HG03354 (cell line): ENCODE results near the gene TRAF3IP3.

Source experiments
- ATAC-seq: cut with Tn5 transposase; IDR thresholded peaks from one replicate; pipeline ENCODE4 v1.9.1; 2021; ENCODE audit warnings: mild to moderate bottlenecking; ENCODE audit not compliant: unreplicated experiment, poor library complexity, severe bottlenecking

TRAF3IP3 gene, protein sequence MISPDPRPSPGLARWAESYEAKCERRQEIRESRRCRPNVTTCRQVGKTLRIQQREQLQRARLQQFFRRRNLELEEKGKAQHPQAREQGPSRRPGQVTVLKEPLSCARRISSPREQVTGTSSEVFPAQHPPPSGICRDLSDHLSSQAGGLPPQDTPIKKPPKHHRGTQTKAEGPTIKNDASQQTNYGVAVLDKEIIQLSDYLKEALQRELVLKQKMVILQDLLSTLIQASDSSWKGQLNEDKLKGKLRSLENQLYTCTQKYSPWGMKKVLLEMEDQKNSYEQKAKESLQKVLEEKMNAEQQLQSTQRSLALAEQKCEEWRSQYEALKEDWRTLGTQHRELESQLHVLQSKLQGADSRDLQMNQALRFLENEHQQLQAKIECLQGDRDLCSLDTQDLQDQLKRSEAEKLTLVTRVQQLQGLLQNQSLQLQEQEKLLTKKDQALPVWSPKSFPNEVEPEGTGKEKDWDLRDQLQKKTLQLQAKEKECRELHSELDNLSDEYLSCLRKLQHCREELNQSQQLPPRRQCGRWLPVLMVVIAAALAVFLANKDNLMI

DNA sequence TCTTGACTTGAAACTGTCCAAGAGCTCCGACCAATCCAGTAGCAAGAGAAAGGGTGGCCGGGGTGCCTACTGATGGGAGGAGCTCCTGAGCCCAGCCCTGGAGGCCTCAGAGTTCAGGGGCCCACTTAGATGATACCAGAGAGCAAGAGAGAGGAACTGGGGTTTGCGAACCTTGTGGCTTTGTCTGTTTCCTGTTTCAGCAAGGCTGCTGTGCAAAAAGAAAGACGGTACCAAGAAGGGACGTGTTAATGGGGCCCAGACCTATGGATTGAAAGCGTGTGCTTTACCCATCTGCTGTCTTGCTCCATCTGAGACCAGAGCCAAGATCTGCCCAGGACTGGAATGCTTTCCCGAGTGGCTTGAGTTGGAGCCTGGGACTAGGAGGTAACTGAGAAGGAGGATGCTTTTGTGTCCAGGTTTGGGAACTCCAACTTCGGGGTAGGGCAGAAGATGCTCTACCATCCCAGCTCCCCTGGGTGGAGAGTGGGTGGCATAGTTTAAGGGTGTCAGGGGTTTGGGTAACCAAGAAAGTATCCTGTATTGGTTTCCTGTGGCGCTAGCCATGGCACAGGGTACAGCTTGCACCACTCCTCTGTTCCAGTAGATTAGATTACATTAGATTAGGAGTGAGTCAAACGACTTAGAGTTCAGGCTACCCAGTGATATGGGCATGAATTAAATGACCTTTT is at the start of gene TRAF3IP3:
TSS of gene TRAF3IP3 (plus strand) at position 128 of the 689 bp plus-strand sequence. CDS start 3,987 bp downstream, outside the sequence.
- peak; percentile 87 for ATAC-seq

DNA sequence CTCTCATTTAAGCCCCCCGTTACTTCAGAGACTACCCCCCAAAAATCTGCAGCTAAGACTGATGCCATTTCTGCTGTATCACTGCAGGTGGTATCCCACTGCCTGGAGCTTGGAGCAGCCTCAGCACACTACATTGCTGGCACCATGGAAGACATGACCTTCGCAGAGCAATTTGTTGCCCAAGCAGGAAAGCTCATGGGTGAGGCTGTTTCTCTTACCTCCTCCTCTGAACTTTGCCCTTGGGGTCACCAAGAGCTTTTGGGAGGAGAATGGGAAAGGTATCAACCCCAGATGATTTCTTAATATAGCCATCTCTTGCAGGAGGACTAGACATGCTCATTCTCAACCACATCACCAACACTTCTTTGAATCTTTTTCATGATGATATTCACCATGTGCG is 49.2 kb upstream of the TRAF3IP3 start:
- no peak for ATAC-seq

DNA sequence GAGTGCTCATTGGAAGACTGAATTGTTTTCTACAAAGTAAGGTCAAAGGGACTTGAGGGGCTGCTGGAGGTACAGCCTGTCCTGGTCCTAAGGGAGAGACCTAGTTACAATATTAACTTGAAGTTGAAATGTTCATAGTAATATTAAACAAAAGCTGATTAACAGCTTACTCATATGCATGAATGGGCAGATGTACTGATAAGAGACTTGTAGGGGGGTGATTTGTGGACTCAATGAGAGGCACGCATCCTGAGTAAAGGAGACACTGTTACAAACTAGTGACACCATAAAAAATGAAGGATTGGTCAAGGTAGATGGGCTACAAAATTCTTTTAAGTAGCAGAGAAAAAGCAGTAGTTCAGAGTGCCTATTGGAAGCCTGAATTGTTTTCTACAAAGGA is 48.5 kb upstream of the TRAF3IP3 start:
- ATAC-seq, result no peak

DNA sequence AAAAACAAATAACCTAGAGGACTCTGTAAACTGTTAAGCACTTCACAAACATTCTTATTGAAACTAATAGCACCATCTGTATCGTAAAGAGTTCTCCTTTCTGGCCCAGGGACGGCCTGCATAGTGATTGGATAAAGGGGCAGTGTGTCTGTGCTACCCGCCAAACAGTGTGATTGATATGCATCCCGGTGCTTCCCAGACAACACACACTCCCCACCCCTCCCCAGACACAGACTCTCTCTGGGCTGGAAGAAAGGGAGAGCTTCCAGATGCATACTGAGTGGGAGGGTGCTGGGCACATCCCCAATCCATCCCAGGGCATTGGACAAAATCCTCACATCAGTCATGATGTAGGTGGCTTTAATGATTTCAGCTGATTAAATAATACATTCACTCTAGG is 47.6 kb upstream of the TRAF3IP3 start:
- ATAC-seq, result no peak

DNA sequence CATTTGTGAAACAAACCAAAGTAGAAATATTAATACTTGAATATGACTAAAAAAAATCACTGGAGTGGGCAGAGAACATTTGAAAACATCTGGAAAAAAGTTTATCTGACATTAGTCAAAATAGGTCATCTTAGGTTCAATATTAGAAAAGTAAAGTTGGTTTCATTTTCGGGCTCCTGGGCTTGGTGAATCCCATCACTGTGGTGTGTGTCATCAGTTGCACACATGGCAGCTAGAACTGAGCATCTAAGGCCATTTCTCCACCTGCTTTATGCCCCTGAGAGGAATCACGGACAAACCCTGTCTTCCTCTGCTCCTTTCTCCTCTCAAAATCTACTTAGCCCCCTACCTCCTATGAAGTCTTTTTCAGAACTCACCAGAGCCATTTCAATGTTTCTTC is 45.8 kb upstream of the TRAF3IP3 start:
- ATAC-seq, result no peak

DNA sequence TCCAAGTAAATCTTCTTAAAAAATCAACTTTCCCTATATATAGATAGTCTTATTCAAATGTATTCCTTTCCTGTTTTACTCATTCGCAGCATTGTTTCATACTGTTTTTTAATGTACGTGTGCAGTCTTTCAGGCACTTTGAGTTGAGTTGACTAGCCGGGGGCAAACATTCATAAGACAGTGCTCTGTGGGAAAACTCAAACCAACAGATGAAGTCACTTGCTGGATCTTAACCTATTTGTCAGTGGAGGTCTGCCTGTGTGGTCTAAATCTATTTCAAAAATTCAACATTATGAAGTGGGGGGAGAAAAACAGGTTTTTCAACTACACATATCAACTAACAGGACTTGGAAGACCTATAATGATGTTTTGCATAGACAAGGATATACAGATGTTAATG is 45.0 kb upstream of the TRAF3IP3 start:
- no peak for ATAC-seq

DNA sequence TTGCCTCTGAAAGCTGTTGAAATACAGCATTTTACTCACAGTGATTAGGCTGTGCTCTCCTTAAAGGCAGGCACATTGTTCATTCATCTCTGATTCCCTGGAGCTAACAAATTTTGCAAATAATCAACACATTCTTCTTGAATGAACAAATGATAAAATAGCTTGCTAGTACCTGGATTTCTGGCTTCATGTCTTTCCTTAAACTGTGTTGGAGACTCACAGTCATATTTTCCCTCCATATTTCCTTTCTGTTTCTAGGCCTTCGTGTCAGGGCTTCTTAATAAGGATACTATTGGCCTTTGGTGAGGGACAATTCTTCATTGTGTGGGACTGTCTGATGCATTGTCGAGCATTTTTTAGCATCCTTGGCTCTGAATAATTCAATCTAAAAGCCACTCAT is 41.5 kb upstream of the TRAF3IP3 start:
- ATAC-seq, result no peak

DNA sequence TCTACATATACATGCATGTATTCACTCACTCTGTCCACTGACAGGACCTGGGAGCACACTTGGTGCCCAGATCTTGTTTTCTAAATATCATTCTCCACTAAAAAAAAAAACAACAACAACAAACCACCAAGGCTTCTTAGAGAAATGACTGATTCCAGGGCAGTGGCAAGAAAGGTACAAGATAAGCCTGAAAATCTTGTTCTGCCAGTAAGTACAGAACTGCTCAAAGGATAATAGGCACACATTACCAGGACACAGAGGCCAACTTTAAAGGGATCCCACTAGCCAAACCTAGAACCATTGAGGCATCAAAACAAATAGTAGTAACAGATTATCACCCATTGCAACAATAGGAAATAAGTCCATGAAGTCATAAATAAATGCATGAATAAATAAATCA is 40.5 kb upstream of the TRAF3IP3 start:
- no peak for ATAC-seq

DNA sequence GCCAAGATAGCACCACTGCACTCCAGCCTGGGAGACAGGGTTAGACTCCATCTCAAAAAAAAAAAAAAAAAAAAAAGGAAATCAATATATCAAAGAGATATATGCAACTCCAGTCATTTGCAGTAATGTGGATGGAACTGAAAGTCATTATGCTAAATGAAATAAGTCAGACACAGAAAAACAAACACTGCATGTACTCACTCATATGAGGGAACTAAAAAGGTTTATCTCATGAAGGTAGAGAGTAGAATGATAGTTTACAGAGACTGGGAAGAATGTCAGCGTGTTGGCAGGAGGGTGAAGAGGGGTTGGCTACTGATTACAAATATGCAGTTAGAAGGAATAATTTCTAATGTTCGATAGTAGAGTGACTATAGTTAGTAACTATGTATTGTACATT is 38.0 kb upstream of the TRAF3IP3 start:
- no peak for ATAC-seq

DNA sequence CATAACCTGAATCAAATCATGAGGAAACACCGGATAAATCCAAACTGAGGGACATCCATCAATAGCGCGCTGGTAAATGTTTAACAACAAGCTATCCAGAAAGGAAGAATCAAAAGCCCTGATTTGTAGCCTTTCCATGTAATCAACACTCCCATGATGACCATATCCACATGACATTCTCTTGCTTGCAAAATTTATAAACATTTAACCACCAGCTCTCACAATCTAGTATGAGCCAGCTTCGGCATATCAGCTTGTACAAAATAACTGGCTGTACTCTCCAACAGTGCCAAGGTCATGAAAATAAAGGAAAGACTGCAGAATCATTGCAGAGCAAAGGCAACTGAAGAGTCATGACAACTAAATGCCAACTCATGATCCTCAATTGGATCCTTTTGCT is 35.5 kb upstream of the TRAF3IP3 start:
- no peak for ATAC-seq

DNA sequence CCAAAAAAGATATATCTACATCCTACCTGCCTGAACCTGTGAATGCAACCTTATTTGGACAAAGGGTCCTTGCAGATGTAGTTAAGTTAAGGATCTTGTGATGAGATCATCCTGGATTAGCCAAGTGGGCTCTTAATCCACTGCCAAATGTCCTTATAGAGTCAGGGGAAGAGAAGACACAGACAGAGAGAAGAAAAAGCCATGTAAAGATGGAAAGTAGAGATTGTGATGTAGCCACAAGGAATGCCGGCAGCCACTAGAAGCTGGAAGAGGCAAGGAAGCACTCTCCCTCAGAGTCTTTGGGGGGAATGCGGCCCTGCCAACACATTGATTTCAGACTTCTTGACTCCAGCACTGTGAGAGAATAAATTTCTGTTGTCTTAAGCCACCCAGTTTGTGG is 35.0 kb upstream of the TRAF3IP3 start:
- ATAC-seq, result no peak

DNA sequence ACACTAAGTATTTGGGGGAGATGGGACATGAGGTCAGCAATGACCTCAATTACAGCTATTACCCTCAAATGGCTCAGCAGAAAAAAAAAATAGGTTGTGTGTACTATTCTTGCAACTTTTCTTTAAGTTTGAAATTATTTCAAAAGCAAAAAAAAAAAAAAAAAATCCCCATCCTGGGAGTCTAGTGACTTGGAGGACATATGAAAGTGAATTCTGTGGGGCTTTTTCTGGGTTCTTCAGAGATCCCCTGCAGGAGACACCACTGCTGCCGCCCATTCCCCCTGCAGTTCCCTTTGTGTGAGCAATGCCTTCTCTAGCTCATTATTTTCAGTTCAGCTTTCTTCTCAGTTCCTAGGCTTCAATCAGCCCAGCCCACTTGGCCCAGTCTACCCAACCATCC is 34.5 kb upstream of the TRAF3IP3 start:
- ATAC-seq, result no peak

DNA sequence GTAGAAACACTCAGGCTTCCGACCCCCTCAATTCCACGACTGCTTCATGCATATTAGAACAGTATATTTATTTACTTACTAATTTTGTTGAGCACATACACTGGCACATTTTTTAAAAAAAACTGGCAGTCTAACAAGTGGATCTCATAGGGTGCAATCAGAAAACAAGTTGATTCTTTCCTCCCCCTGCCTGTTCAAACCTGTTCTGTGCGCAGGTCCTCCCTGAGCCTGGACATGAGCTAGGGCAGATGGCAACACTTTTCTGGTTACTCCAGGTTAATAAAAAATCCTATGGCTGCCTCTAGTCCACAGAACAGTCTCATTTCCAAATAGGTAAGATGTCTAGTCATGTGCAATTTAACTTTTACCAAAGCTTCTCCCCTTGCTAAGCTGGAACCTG is 32.6 kb upstream of the TRAF3IP3 start:
- ATAC-seq, result no peak

DNA sequence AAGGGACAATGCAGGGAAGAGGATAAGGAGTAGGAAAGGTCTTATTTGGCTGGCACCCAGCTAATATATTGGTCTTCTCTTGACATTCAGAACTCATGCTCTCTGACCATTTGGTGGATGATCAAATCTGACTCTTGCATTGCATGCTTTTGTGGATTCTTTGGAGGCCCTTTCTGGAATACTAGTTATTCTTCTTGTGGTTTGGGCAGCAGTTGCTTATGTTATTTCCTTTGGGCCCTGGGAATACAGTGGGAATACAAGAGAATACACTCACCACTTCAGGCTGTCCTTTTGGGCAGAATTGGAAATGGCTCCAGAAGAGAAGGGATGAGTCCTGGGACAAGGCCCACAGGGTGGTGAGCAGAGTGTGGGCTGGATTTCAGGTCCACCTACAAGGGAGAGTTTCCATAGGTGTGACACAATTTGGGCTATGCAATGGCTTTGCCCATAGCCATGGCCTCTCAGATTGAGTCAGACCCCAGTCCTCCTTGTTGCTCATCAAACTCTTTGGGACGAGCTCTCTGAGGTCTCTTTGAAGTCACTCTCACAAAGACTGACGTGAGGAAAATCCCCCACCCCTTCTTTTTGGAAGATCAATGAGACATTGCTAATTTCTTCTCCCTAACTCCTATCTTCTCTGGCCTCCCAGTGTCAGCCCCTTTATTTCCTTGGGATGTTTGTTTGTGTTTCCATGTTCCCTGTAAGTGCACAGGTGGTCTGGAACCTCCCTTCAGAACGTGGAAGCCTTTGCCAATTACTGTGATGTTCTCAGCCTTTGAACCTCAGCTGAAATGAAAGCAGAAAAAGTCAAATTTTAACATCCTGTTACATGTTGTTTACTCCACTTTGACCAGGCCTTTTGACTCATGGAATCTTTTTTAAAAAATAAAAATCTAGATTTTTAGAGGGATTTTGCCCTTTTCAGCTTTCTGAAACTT is 31.8 kb upstream of the TRAF3IP3 start:
- no peak for ATAC-seq

DNA sequence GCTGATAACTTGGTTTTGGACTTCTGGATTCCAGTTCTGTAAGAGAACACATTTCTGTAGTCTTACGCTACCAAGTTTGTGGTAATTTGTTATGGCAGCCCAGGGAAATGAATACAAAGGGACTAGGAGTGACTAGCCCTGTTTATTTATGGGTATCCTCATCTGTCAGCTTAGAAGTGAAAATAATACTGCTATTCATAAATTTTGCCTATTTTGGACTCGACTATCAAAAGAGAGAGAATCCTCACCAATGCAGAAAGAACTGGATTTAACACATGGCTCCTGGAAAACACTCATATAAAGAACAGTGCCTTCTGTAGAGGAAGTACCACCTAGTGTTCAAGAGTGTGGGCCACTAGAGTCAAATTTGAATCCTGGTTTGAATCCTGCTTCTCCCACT is 28.6 kb upstream of the TRAF3IP3 start:
- ATAC-seq, result no peak

DNA sequence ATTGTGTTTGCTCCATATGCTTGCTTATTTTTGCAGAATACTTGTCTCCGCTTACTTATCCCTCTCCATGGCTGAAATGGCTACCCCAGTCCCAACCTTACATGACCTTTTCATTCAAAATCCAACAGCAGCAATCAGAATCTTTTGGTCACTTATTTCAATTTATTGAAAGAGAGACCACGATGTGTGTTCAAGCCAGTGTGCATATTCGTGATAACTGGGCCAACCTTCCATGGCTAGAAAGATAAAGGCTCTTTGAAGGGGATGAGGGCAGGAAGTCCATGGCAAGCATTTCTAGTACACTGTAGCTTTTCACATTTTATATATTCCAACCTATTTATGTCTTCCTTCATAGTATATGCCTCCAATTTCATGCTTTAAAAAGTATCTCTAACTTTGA is 28.1 kb upstream of the TRAF3IP3 start:
- ATAC-seq, result no peak

DNA sequence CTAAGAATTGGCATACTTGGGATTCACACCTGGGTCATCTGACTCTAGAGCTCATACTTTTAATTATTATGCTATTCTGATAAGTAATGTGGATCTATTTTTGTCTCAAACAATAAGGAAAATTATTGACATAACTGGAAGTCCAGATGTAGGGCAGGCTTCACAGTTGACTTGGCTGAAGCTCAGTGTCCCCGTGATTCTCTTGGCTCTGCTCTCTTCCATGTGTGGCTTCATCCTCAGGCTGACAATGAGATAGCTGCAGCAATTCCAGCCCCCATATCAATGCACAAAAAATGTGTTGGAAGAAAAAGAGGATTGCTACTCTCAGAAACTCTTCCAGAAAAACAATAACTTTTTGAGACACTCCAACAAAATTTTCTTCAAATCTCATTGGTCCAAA is 27.4 kb upstream of the TRAF3IP3 start:
- no peak for ATAC-seq

DNA sequence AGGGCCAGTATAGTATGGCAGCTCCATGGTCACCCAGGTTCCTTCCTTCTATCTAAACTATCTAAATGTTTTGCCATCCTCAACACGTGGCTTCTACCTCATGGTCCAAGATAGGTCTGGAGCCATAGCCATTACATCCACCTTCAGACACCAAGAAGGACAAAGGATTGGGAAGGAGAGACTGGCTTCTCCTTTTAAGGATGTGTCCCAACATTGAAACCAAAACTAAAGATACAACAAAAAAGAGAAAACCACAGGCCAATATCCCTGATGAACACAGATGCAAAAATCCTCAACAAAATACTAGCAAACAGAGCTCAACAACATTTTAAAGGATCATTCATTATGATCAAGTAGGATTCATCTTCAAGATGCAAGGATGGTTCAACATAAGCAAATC is 26.4 kb upstream of the TRAF3IP3 start:
- ATAC-seq, result no peak

DNA sequence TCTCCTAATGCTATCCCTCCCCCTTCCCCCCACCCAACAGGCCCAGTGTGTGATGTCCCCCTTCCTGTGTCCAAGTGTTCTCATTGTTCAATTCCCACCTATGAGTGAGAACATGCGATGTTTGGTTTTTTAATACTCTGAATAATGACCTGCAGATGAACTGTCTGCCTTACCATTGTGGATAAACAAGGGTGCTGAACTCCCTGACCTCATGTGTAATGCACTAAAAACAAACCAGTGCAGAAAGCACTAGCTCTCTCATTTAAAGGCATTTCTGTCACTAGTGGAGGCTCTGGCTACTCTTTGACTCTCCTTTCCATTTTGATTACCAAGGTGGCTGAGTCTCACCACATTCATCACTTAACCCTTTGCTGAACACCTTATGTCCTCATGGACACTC is 23.1 kb upstream of the TRAF3IP3 start:
- ATAC-seq, result no peak
